K562 (cell line): Measurements from ENCODE around the gene APOA1. TPM values are rescaled to one million over a fixed set of nuclear protein-coding genes. Genes with fewer than 3 reads are reported as not detected.

Source experiments
- ARID4B ChIP-seq: sonication (generic); formaldehyde crosslinking; IDR thresholded peaks from 2 replicates; pipeline ENCODE4 v1.8.0; 2022; ENCODE audit warnings: mild to moderate bottlenecking, missing genetic modification reagents
- BRD9 ChIP-seq: fragments of 450-650 bp; IDR thresholded peaks from 2 replicates; pipeline ENCODE4 v1.6.1; 2018; ENCODE audit warnings: low read depth; ENCODE audit not compliant: partially characterized antibody
- C11orf30 ChIP-seq: fragments of 450-650 bp; IDR thresholded peaks from 2 replicates; pipeline ENCODE4 v1.6.1; 2016; ENCODE audit warnings: low read depth, mild to moderate bottlenecking
- CBFB ChIP-seq: sonication (generic); formaldehyde crosslinking; IDR thresholded peaks from 2 replicates; pipeline ENCODE4 v1.4.0; 2020; ENCODE audit warnings: mild to moderate bottlenecking, missing genetic modification reagents
- JUN ChIP-seq, 2 experiments: sonication (generic) in 1 of 2; formaldehyde crosslinking in 1 of 2; IDR thresholded peaks; 2 replicates each; pipeline versions ENCODE4 v1.6.1 to v1.8.0; 2012 to 2022; ENCODE audit warnings: borderline replicate concordance in 2 of 2, mild to moderate bottlenecking in 2 of 2, improper control_type of control experiment in 1 of 2, low read depth in 1 of 2, low read length in 1 of 2, missing genetic modification reagents in 1 of 2
- MAZ ChIP-seq, 2 experiments: fragments of 450-650 bp in 1 of 2; sonication (generic) in 1 of 2; formaldehyde crosslinking; IDR thresholded peaks in 1 of 2; conservative IDR thresholded peaks in 1 of 2; 2 replicates each; pipeline versions ENCODE4 v1.4.0 to v1.5.0; 2020; ENCODE audit warnings: mild to moderate bottlenecking in 1 of 2, missing genetic modification reagents in 1 of 2
- MITF ChIP-seq: IDR thresholded peaks from 2 replicates; pipeline ENCODE4 v1.6.1; 2014; ENCODE audit warnings: antibody characterized with exemption
- PHF20 ChIP-seq: fragments of 450-650 bp; IDR thresholded peaks from 2 replicates; pipeline ENCODE4 v1.6.1; 2018; ENCODE audit not compliant: partially characterized antibody
- SMC3 ChIP-seq: conservative IDR thresholded peaks from 2 replicates; pipeline ENCODE4 v1.6.1; 2011; ENCODE audit warnings: low read depth, low read length, improper control_type of control experiment; ENCODE audit not compliant: insufficient read depth
- SP1 ChIP-seq: sonication (generic); formaldehyde crosslinking; IDR thresholded peaks from 2 replicates; pipeline ENCODE4 v1.8.1; 2022; ENCODE audit warnings: mild to moderate bottlenecking, missing genetic modification reagents
- TAF15 ChIP-seq: fragments of 200-400 bp; formaldehyde crosslinking; IDR thresholded peaks from 2 replicates; pipeline ENCODE4 v1.6.1; 2017; ENCODE audit warnings: mild to moderate bottlenecking, low read depth, low read length, moderate library complexity
- TFAP4 ChIP-seq: sonication (generic); formaldehyde crosslinking; IDR thresholded peaks from 2 replicates; pipeline ENCODE4 v1.8.0; 2022; ENCODE audit warnings: missing genetic modification reagents, mild to moderate bottlenecking, moderate library complexity, borderline replicate concordance
- TRIM24 ChIP-seq, 2 experiments: fragments of 450-650 bp; IDR thresholded peaks; 2 replicates each; pipeline ENCODE4 v1.6.1; 2016
- ZMIZ1 ChIP-seq, 2 experiments: fragments of 150-350 bp in 1 of 2; IDR thresholded peaks; 2 replicates each; pipeline ENCODE4 v1.6.1; 2012 to 2016; ENCODE audit warnings: low read depth in 2 of 2, low read length in 2 of 2, mild to moderate bottlenecking in 1 of 2, moderate library complexity in 1 of 2
- polyA plus RNA-seq, 8 experiments: library from polyadenylated mRNA; depleted of rRNA in 4 of 8; stranded (reverse) in 5 of 8; unstranded in 3 of 8; fragments of >200 nt; fragmentation: Nextera tagmentation in 2 of 8; fragmentation: Illumina TruSeq in 1 of 8; extraction: Ambion mirVana in 2 of 8; extraction: Trizol in 1 of 8; gene quantifications; 2 replicates each; pipeline versions ENCODE4 v1.2.1 to v1.2.3, GENCODE V29; 2011 to 2014; ENCODE audit warnings: inconsistent platforms in 1 of 8, missing spikeins in 1 of 8
- total RNA-seq, 7 experiments: library from RNA; depleted of rRNA in 6 of 7; stranded (reverse); fragments of >200 nt in 6 of 7; fragmentation: Illumina TruSeq in 2 of 7; extraction: Trizol in 2 of 7; gene quantifications; 2 replicates each; pipeline versions ENCODE4 v1.2.1 to v1.2.3, GENCODE V29; 2011 to 2021; ENCODE audit warnings: low replicate concordance in 1 of 7
- TF ChIP-seq, protein P1 (sequence below): fragments of 250-450 bp; sonication (Bioruptor Pico); IDR thresholded peaks from 2 replicates; pipeline ENCODE4 v1.9.0; 2021; ENCODE audit warnings: mild to moderate bottlenecking

APOA1 gene
- total and polyA plus RNA-seq, 9 of the 15 experiments (the other 6 are each of a cell fraction or from before 2014, with no cell fraction given): 1.8 TPM; not detected in 8

DNA sequence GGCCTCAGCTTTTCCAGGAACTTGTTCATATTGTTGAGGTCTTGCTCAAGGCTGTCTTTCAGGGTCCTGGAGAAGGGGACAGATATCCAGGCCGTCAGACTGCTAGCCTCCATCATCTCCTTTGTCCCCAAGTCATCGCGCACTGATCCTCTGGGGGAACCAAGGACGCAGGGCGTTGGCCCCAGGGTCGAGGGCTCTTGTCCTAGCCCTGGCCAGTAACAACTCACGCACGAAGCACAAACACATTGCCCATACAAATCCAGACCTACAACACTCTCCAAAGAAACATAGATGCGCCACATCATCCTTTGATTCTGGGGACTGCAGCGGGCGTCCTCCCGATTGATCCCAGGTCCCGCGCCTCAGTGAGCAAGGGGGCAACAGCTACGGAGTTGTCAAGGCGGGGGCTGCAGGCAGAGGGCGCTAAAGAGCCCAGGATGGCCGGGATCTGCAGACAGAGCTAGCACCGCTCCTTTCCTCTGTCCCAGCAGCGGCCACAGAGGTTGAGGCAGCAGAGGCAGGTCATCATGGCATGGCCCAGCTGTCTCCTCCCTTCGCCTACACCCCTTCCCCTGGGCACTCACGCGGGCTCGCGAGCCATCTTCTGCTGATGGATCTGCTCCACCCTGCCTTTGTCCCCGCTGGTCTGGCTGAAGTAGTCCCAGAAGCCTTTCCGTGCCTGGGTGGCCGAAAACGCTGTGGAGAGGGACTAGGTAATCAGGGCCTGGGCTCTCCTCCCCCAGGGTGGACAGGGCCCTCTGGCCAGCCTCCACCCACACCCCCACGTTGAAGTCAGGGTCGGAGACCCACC is 46.2 kb downstream of the APOA1 start (continued):
- no peak for TF ChIP-seq PHF20
- TF ChIP-seq SP1 (CRISPR knock-in tag): 0 out of 2 replicates have a peak, but pooled peaks have one; percentile 29
- TF ChIP-seq C11orf30: no peak
- TF ChIP-seq TFAP4 (CRISPR knock-in tag): peak; percentile 43; the same call in 1 of the 2 replicates
- TF ChIP-seq MAZ (CRISPR knock-in tag; conservative IDR thresholded peaks at IDR 0.05 in 1 of 2, IDR thresholded peaks at IDR 0.05 in 1 of 2): peak in 1 of 2 experiments; percentile 66; a peak in 2 of 4 replicates
- no peak for TF ChIP-seq MITF
- no peak for TF ChIP-seq BRD9
- 0 out of 2 replicates have a peak, but pooled peaks have one; percentile 24 for TF ChIP-seq ARID4B
- TF ChIP-seq, protein P1, sequence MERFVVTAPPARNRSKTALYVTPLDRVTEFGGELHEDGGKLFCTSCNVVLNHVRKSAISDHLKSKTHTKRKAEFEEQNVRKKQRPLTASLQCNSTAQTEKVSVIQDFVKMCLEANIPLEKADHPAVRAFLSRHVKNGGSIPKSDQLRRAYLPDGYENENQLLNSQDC (CRISPR knock-in tag): no peak
- TF ChIP-seq ZMIZ1 (IDR thresholded peaks at IDR 0.05; ENCODE audit: low read depth in 2 of 2, low read length in 2 of 2): no peak
- TF ChIP-seq CBFB: no peak
- peak; percentile 65 for TF ChIP-seq SMC3
- no peak for TF ChIP-seq JUN (IDR thresholded peaks at IDR 0.05; ENCODE audit: borderline replicate concordance, low read depth, low read length)
- 0 out of 2 replicates have a peak, but pooled peaks have one; percentile 34 for TF ChIP-seq JUN (CRISPR knock-in tag; IDR thresholded peaks at IDR 0.05; ENCODE audit: borderline replicate concordance)
- TF ChIP-seq TAF15: no peak
- no peak for TF ChIP-seq TRIM24 (IDR thresholded peaks at IDR 0.05)
